Midbrain (tissue), 1 donor: ENCODE results near the gene CRIP2.
A peak's percentile ranks its signal among the peaks of the same experiment; 100 is the strongest.

Source experiments
- DNase-seq: peaks from one replicate; lab custom pipeline; 2025; lab: John Stamatoyannopoulos, UW

CRIP2 gene

DNA sequence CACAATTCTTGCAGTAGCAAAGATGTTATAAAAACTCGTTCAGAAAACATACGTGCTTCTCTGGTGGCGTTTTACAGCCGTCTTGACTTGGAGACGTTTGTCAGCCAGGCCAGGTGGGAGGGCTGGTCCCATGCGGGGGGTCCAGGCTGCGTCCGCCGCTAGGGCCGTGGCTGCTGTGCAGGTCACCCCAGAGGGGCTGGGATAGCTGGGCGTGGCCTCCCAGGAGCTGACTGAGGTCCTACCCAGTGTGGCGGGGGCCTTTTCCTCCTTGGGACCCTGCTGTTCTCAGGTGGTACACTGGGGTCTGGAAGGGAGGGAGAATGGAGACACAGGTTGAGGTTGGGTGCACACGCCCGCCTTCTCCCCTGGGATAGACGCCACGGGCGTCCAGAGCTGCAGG lies 29.8 kb upstream of the CRIP2 start:
- no peak for DNase-seq

DNA sequence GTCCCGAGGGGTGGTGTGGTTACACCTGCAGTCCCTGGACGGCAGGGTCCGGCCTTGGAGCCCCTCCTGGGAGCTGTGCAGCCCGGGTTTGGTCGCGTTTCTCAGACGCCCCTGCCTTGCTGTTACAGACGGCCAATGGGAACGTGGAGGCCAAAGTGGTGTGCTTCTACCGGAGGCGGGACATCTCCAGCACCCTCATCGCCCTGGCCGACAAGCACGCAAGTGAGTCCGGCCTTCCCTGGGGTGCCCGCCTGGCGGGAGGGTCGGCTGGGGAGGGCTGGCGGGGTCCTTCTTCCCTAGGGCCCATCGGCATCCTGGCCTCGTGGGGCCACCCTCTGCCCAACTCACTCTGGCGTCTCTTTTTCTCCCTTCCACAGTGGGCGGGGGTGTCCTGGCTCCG lies 29.3 kb upstream of the CRIP2 start:
- no peak for DNase-seq

DNA sequence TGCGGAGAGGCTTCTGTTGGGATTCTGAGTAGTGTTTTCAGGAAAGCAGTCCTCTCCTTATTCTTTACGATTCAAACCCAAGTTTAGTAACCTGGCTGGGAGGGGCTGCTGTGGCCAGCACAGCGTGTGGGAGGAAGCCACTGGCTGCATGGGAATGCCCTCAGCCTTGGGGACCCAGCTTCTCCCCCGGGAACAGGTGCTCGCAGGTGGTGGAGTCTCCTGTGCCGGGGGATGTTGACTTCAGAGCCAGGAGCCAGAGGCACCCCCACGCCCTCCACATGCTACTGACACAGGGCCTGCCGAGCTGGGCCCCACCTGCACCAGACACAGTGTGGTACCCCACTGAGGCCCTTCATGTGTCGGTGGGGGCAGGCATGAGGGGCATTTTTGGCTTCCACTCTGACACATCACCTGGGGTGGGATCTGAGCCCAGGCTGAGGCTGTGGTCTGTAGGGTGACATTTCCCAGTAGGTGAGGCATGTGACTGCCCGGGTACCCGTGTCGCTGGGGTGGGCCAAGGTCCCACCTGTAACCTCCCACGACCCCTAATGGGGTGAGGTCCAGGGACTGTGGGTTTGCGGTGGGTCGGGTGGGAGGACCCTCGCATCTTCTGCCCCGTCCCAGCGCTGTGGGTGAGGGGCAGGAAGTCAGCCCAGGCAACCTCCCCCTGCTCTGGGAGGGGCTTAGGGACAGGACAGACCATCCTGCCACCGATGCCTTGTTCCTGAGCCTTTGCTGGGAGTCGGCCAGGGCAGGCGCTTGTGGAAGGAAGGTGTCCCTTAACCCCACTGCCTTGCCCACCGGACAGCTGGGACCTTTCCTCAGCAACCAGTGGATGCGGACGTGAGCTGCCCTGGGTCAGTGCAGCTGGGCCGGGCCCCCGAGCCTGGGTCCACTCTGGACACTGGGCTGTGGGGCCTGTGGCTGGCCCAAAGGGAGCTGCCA lies 28.4 kb upstream of the CRIP2 start:
- no peak for DNase-seq

DNA sequence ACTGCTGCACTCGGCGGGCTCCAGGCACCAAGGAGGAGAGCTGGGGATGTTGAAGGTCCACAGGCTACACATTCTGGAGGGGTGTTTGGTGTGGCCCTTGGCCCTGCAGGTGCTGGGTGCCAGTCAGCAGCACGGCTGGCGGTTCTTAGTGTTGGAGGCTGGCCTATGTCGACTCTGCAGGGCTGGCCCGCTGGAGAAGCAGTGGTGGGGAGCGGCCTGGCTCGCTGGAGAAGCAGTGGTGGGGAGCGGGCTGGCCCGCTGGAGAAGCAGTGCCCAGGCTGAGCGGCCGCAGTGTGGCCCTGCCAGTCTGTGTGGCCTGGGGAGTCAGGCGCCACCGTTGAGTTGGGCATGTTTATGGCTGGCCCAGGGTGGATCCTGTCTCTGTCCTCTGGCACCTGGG lies 27.6 kb upstream of the CRIP2 start:
- no peak for DNase-seq

DNA sequence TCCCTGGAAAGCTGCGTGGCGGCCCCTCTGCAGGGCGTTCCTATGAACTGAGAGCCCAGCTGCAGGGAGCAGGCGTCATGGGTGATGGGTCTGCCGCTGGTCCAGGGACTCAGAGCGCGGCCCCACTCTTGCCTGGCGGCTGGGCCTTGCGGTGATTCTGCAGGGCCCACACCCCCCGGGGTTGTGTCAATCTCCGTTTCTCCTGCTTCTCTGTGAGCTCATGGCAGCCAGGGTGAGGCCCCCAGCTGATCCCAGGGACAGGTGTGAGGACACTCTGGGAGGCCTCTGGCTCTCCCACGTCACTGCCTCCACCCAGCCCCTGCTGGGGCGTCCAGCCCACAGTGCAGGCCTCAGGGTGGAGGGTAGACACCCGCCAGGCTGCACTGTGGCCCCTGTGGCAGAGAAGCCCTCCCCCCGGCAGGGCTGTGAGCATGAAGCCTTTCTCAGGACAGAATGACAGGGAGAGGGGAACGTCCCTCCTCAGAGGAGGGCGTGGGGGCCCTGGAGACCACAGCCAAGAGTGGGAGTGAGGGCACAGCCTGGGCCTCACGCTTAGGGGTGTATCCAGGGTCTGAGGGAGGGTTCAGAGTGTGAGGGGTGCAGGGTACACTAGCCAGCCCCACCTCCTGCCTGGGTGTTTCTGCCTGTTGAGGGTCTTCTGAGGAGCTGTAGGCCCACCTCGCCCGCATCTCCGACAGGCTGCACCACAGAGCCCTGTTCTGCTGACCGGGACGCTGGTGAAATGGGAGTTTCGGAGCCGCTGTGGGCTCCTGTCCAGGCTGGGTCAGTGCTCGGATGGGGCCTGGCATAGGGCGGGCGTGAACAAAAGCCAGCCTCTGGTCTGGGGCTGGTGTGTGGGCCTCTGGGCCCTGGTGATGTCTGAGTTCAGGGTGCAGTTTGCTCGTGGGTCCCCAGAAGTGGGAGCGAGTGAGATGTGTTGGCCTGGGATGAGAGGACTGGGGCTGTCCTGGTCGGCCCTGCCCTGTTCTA lies 26.7 kb upstream of the CRIP2 start:
- DNase-seq, result no peak

DNA sequence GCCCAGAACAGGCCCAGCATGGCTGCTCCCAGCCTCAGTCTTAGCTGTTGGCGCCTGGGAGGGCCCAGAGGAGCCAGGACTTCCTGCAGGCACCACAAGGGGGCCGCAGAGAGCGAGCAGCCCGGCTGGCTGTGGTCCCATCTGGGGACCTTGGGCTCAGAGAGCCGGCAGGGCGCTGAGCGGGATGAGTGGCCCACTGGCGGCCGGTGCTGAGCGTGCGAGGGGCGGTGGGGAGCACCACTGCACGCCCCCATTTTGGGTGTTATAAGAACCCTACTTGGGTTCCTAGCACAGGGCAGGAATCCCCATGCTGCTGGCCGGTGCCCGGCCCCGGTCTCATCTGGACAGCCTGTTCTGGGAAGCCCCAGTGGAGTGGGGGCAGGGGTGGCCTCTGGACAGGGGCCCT lies 25.9 kb upstream of the CRIP2 start:
- DNase-seq, result peak; percentile 82

DNA sequence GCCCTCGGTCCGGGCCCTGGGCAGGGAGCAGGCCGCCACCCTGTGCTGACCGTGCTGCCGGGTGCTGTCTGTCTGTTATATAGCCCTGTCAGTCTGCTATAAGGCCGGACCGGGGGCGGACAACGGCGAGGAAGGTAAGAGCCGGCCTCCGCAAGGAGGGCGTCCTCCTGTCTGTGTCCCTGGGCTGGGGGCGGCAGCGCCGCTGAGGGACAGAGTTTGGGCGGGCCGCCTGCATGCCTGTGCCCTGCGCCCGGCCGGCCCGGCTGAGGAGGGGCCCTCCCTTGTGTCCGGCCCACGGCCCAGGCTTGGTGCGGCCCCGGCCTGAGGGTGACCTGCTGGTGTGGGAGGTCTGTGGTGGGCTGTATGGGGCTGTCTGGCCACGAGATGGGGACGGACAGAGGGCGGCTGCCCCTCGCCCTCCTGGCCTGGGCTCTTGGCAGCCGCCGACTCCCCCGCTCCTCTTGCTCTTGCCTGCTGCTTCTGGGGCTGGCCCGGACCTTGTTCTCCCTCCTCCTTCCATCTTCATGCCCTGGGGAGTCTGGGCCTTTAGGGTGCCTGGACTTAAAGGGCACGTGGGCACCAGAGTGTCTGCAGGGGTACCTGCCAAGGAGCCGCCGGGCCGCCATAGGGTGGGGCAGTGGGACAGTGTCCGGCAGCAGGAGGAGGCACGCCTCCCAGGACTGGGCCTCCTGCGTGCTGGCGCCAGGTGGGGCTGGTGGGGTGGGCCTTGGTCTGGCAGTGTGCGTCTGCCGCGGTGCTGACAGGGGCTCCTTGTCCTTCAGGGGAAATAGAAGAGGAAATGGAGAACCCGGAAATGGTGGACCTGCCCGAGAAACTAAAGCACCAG lies 25.1 kb upstream of the CRIP2 start:
- no peak for DNase-seq

DNA sequence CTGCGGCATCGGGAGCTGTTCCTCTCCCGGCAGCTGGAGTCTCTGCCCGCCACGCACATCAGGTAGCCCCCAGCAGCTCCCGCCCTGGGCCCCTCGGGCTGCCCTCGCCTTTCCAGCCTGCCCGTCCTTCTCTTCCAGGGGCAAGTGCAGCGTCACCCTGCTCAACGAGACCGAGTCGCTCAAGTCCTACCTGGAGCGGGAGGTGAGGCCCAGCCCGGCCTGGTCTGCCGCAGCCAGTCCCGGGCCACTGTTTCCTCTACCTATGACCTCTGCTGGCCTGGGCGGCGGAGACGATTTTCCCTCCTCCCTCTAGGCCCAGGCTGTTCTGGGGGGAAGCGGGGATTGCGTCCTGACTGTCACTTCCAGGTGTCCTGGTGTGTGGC lies 24.5 kb upstream of the CRIP2 start:
- DNase-seq, result no peak

DNA sequence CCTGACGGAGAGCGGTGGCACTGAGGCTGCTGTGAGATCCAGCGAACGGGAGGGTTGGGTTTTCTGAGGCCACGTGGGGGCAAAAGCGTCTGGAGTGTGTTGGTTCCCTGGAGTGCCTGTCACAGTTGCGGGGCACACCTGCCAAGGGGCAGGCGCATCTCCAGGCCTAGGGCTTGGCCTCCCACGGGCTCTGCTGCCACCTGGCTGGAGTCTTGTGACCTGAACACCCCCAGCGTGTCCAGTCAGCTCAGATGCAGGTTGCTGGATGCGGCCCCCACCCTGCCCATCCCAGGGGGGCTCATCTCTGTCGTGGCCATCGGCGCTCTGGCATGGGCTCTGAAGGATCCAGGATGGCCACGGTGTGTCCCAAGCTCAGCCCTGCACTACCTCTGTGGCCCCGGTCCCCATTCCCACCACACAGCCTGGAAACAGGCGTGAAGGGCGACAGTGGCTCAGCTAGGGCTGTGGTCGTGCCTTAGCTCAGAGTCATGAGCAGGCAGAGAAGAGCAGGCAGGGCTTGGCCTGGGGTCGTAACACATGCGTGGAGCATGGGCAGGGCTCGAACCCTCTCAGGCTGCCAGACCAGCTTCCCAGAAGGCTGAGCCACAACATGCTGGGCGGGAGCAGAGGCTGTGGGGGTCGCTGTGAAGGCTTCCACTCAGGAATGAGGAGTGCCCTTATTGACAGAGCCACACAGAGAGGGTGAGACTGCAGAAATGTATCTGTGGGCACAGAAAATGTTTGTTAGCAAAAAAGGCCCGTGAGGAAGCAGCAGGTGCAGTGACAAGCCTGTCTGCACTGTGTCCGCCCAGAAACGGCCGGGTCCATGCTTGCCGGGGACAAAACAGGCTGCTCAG lies 23.5 kb upstream of the CRIP2 start:
- no peak for DNase-seq

DNA sequence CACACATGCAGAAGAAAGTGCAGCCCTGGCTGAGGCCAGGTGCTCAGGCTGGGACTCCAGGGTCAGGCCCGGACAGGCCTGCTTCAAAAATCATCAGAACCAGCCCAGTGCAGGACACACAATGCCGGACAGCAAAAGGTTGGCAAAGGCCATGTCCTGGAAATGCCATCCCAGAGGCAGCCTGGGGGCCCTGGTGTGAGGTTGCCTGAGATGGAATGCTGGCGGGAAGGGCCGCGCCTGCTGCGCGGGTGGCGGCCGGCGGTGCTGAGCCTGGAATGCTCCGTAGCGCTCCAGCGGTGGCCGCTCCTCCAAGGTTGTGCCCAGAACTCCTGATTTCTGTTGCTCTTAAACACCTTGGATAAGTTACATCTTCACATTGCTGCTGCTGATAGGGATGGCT lies 21.7 kb upstream of the CRIP2 start:
- DNase-seq, result no peak

DNA sequence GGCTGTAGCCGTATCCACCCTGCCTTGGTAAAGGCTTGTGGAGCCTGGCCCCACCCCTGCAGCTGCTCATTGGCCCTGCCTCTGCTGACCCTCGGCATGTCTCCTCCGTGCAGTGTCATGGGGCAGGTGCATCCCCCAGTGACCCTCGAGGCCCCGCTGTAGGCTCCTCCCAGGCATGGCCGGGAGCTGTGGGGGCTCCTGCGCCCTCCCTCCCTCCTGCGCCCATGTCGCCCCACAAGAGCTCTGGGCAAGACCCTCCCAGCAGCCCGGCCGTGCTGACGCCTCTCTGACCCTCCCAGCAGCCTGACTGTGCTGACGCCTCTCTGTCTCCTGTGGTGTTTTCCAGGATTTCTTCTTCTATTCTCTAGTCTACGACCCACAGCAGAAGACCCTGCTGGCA lies 20.8 kb upstream of the CRIP2 start:
- DNase-seq, result no peak

DNA sequence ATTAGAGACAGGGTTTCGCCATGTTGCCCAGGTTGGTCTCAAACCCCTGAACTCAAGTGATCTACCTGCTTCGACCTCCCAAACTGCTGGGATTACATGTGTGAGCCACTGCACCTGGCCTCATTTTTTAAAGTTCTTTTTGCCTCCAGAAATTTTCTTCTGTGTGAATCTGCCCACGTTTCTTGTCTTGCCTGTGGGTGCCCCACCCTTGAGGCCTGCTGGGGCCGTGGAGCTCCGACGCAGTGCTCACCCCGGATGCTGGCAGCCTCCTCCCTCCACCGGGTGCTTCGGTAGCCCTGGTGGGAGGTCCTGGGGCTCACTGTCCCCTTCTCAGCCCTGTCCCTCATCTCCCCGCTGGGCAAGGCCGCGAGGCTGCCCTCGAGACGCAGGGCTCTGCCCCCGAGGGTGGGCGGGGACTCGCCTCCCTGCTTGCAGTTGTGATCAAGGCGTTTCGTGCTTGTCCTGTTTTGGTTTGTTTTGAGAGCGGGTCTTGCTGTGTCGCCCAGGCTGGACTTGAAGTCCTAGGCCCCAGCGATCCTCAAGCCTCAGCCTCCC lies 19.5 kb upstream of the CRIP2 start:
- no peak for DNase-seq

DNA sequence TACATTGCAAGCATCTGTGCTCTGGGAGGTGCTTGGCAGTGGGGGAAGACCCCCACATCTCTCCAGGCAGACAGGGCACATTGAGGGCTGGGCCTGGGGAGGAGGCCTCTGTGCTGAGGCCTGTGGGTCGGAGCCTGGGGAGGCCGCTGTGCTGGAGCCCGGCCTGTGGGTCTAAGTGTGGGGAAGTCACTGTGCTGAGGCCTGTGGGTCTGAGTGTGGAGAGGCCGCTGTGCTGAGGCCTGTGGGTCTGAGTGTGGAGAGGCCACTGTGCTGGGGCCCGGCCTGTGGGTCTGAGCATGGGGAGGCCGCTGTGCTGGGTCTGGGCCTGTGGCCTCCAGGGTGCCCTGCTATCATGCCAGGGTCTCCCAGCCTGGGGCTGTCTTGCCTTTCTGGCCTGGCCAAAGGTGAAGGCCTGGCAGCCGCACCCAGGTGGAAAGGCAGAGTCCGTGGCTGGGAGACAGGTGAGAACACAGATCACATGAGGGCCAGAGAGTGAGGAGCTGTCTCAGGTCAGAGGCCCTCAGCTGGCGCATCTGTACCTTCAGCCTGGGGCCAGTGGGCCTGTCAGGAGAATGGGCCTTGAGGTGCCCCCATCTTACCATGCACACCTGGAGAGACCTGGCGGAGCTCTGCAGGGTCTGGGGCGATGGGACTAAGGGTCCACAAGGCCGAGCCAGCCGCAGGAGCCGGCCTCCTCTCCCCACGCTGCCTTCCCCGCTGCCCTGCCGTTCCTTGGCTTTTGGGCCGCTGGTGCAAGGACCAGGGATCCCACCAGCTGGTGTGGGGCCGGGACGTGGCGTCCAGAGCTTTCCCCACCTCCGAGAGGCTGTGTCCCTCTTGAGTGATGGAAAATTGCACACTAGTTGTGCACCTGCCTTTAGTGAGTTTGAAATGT lies 18.6 kb upstream of the CRIP2 start:
- DNase-seq, result no peak

DNA sequence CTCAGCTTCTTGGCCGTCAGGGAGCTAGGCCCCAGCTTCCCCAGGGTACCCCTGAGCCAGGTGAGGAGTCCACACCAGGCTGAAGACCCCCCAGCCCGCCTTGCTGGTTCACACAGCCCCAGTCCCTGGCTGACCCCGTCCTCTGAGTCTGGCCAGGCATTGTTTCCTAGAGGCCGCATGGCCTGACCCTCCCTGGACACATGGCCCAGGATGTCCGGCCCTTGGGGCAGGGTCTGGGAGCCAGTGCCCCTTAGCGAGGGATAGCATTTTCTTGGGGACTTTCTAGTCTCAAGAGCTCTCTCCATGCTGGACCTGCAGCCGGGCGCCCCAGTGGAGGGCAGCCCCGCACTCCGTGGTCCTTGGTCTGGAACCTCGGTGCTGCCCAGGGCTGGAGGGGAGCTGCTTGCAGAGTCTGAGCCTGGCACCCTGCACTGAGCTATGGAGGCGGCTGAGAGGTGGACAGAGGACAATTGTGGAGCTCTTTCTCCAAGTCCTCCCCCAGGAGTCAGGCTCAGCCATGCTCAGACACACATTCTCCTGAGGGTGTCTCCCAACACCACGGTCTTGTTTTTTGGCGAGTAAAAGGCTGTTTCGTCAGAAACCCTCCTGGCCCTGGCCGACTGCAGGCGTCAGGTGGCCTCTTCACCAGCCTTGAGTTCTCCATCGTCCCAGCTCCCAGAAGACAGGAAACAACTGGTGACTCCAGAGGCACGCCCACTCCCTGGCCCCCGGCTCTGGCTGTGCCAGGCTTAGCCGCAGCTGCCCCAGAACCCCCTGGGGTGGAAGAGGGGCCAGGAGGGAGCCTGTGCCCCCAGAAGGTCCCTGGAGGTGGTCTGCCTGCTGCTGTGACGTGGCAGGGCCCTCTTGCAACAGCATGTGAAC lies 17.6 kb upstream of the CRIP2 start:
- DNase-seq, result no peak

DNA sequence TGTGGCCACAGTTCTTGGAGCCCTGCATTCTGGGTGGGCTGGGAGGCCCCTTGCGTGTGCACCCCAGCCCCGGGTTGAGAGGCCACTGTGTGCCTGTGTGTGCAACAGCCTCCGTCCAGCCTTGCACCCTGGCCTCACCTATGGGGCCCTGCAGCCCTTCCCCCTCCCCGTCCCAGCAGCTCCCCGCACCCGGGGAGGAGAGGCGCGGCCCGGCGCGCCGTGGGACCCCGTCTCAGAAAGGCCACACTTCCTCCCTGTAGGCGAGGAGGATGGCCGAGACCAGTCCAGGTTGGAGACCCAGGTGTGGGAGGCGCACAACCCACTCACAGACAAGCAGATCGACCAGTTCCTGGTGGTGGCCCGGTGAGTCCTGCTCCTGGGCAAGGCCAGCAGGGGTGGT lies 16.6 kb upstream of the CRIP2 start:
- DNase-seq, result no peak

DNA sequence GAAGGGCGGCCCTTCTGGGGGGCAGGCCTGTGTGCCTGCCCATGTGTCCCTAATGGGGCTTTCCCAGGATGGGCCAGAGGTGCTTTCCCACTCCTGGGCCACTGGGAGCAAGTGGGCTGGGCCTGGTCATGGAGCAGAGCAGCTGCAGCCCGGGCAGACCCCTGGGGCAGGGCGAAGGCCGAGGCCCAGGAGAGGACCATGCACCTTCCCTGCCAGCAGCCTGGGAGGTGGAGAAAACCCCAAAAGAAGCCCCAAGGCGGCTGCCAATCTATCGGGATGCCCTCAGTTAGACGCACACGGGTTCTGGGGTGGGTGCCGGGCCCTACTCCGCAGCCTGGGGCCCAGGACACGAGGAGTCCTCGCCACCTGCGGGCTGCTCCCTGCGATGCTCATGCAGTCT lies 16.1 kb upstream of the CRIP2 start:
- DNase-seq, result no peak

DNA sequence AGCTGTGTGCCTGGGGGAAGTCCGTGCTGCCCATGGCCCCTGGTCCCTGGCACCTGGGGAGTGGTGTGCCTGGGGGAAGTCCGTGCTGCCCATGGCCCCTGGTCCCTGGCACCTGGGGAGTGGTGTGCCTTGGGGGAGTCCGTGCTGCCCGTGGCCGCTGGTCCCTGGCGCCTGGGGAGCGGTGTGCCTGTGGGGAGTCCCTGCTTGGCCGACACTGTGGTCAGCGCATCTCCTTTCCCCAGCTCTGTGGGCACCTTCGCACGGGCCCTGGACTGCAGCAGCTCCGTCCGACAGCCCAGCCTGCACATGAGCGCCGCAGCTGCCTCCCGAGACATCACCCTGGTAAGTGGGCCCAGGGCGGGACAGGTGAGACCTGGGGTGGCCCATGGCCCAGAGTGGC lies 14.5 kb upstream of the CRIP2 start:
- no peak for DNase-seq

DNA sequence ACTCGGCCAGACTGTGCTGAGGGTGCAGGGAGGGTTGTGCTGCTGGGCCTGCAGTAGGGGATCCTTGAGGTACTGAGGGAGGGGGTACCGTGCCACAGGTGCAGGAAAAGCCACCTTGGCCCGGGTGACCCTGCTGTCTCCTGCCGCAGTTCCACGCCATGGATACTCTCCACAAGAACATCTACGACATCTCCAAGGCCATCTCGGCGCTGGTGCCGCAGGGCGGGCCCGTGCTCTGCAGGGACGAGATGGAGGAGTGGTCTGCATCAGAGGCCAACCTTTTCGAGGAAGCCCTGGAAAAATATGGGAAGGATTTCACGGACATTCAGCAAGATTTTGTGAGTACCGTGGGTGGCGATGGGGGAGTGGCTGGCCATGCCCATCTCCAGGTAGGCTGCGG lies 14.0 kb upstream of the CRIP2 start:
- DNase-seq, result no peak

DNA sequence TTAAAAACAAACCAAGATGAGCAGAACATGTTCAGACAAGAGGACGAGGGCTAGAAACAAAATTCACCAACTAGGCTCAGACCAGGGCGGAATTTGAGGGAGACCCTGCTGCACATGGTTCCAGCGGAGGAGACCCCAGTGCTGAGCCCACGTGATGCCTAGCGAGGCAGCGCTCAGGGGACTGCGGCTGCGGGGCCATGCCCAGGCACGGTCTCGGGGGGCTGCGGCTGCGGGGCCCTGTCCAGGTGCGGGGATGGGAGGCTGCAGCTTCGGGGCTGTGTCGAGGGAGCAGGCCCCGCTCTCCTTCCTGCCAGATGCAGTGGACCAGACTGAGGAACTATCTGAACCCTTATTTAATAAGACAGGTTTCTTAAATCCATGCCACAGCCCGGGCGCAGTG lies 12.7 kb upstream of the CRIP2 start:
- DNase-seq, result no peak
